Karpas-422 (cell line): Measurements from ENCODE around the gene OR10AD1. TPM values are rescaled to one million over a fixed set of nuclear protein-coding genes. Genes with fewer than 3 reads are reported as not detected.

Source experiments
- DNase-seq: peaks from one replicate; pipeline ENCODE4 v3.0.0-alpha.2; 2015
- H2AFZ ChIP-seq: fragments of 200-600 bp; sonication (generic); 2 replicates; pipeline ENCODE4 v1.6.1; 2014; ENCODE audit warnings: antibody characterized with exemption, low read length, mixed read lengths
- H3K27ac ChIP-seq: fragments of 200-600 bp; sonication (generic); 2 replicates; pipeline ENCODE4 v1.5.1; 2014; ENCODE audit warnings: mild to moderate bottlenecking, low read length, moderate library complexity
- H3K27me3 ChIP-seq: fragments of 200-600 bp; sonication (generic); 2 replicates; pipeline ENCODE4 v1.6.1; 2014; ENCODE audit warnings: low read length, mixed read lengths
- H3K36me3 ChIP-seq: fragments of 200-600 bp; sonication (generic); 2 replicates; pipeline ENCODE4 v1.6.1; 2014; ENCODE audit warnings: low read length, mixed read lengths; ENCODE audit not compliant: insufficient read depth
- H3K4me1 ChIP-seq: fragments of 200-600 bp; sonication (generic); 2 replicates; pipeline ENCODE4 v1.6.1; 2014; ENCODE audit warnings: mild to moderate bottlenecking, low read length, mixed read lengths
- H3K4me2 ChIP-seq: fragments of 200-600 bp; sonication (generic); 2 replicates; pipeline ENCODE4 v1.6.1; 2014; ENCODE audit warnings: low read length, low read depth, mild to moderate bottlenecking; ENCODE audit not compliant: poor library complexity, severe bottlenecking
- H3K4me3 ChIP-seq: fragments of 200-600 bp; sonication (generic); 2 replicates; pipeline ENCODE4 v1.5.1; 2014; ENCODE audit warnings: mild to moderate bottlenecking, antibody characterized with exemption, low read length, mixed read lengths
- H3K79me2 ChIP-seq: fragments of 200-600 bp; sonication (generic); 2 replicates; pipeline ENCODE4 v1.6.1; 2014; ENCODE audit warnings: mild to moderate bottlenecking, low read length, mixed read lengths
- H3K9ac ChIP-seq: fragments of 200-600 bp; sonication (generic); 2 replicates; pipeline ENCODE4 v1.6.0; 2014; ENCODE audit warnings: low read length
- H3K9me2 ChIP-seq: fragments of 200-600 bp; sonication (generic), shearing (Covaris generic); replicated peaks from 2 replicates; pipeline ENCODE4 v1.6.0; 2014; ENCODE audit warnings: mild to moderate bottlenecking, low read length, moderate library complexity; ENCODE audit not compliant: insufficient read depth
- H3K9me3 ChIP-seq: fragments of 300-700, 200-600 bp; sonication (generic); 2 replicates; pipeline ENCODE4 v1.6.1; 2014; ENCODE audit warnings: low read length, mixed read lengths
- H4K20me1 ChIP-seq: fragments of 200-600 bp; sonication (generic); 2 replicates; pipeline ENCODE4 v1.6.1; 2014; ENCODE audit warnings: mild to moderate bottlenecking, antibody characterized with exemption, low read length, low read depth; ENCODE audit not compliant: insufficient read depth
- total RNA-seq: library from RNA; depleted of rRNA; stranded (reverse); fragments of >200 nt; shearing (Covaris generic); gene quantifications from 2 replicates; pipeline ENCODE4 v1.2.3, GENCODE V29; 2014; ENCODE audit warnings: low replicate concordance

OR10AD1 gene
- total RNA-seq, 1 experiment from 2014 or later: not detected

GRCh38 chr12:48187916-48188695 is 15.0 kb downstream of the OR10AD1 start:
- Histone ChIP-seq H3K9me2 (no peaks in the 10 kb centered on the region), H3K4me3 (no peak overlapping the region), H2AFZ (no peak overlapping the region)

DNA sequence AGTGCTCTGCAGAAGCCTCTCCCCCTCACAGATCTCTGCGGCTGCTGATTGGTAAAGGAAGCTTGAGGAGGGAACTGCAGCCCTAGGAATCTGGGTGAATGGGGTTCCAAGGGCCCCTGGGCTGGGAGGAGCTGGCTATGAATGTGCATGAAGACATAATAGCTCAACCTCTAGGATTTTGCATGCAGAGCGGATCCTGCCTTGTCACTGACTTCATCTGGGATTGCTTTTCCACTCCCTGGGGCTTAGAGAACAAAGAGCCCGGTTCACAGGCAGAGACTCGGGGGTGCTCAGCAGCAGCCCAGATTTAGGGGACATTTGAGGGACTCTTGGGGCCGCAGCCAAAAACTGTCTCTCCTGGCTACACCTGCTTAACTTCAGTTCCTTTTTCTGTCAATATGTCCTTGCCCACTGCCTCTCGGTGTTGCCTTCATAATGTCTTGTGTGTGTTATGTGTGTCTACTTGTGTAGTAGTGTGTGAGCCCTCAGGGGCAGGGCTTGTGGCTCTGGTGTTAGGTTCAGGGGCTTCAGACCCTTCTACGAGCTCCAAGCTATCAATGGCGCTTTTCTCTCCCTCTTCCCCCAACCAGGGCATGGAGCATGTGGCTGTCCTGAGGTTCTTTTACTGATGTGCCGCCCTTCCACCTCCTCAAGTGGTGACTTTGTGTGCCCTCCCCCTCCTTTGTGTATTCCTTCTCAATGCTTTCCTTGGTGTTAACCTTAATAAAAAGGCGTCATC is 17.7 kb downstream of the OR10AD1 start:
- Histone ChIP-seq H2AFZ (peak overlapping the region; percentile 13; the same call in 1 of the 2 replicates), H3K36me3 (no peaks in the 10 kb centered on the region), H3K9ac (peak overlapping the region; percentile 42), H3K27me3 (no peaks in the 10 kb centered on the region), H3K4me2 (peak overlapping the region; percentile 60), H3K79me2 (no peaks in the 10 kb centered on the region), H3K4me1 (peaks cover 44% of the 10 kb centered on the region), H3K27ac (peak overlapping the region; percentile 66), H4K20me1 (no peaks in the 10 kb centered on the region), H3K9me3 (no peaks in the 10 kb centered on the region), H3K4me3 (peak overlapping the region; percentile 47; the same call in 1 of the 2 replicates), H3K9me2 (no peaks in the 10 kb centered on the region)
- DNase-seq: peak; percentile 82

More at GRCh38 chr12:48187916-48188695, 15.0 kb downstream of the OR10AD1 start:
- Histone ChIP-seq H3K79me2 (no peaks in the 10 kb centered on the region), H3K9me3 (no peaks in the 10 kb centered on the region), H3K36me3 (no peaks in the 10 kb centered on the region), H3K27me3 (no peaks in the 10 kb centered on the region), H3K27ac (no peak overlapping the region), H4K20me1 (no peaks in the 10 kb centered on the region), H3K9ac (no peak overlapping the region), H3K4me1 (peaks cover 34% of the 10 kb centered on the region), H3K4me2 (no peak overlapping the region)
- peak; percentile 37 for DNase-seq

DNA sequence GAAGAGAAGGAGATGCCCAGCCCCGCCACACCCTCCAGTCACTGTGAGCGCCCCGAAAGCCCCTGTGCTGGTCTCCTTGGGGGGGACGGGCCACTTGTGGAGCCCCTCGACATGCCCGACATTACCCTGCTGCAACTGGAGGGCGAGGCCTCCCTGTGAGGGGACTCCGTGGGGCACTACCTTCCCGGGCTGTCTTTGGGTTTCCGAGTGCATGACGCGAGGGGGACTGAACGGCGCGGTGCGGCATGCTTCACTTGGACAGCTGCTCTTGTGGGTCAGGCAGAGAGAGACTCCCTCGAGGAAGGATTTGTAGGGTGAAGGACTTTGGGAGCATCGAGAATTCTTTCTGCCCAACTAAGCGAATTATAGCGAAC is 18.6 kb downstream of the OR10AD1 start:
- DNase-seq: peak; percentile 30
- H3K4me1 ChIP-seq: peaks cover 44% of the 10 kb centered on the region
- peak overlapping the region; percentile 85; the same call in 1 of the 2 replicates for H3K4me3 ChIP-seq
- H3K9me3 ChIP-seq: no peaks in the 10 kb centered on the region
- H3K27ac ChIP-seq: peak overlapping the region; percentile 66
- no peaks in the 10 kb centered on the region for H4K20me1 ChIP-seq
- H3K36me3 ChIP-seq: no peaks in the 10 kb centered on the region
- H3K9ac ChIP-seq: peak overlapping the region; percentile 42
- no peak overlapping the region for H2AFZ ChIP-seq
- H3K4me2 ChIP-seq: peak overlapping the region; percentile 60
- no peaks in the 10 kb centered on the region for H3K9me2 ChIP-seq
- no peaks in the 10 kb centered on the region for H3K79me2 ChIP-seq
- H3K27me3 ChIP-seq: no peaks in the 10 kb centered on the region

DNA sequence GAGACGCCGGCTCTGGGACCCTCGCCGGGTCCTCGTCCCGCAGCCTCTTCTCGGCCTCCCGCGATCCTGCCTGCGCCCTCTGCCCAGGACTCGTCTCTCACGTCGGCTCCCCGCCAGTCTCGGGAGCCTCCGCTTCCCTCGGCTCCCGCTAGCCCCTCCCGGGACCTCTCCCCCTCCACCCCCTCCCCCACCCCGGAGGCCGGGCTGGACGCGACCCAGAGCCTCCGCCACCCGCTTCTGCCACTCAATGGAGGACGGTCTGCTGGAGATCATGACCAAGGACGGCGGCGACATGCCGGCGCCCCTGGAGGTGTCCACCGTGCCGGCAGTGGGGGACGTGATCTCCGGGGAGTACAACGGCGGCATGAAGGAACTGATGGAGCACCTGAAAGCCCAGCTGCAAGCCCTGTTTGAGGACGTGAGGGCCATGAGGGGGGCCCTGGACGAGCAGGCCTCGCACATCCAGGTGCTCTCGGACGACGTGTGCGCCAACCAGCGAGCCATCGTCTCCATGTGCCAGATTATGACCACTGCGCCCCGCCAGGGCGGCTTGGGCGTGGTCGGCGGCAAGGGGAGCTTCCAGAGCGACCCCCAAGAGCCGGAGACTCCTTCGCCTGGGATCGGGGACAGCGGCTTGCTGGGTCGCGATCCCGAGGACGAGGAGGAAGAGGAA is 19.1 kb downstream of the OR10AD1 start:
- Histone ChIP-seq H3K9me2 (no peaks in the 10 kb centered on the region), H3K79me2 (no peaks in the 10 kb centered on the region), H3K36me3 (no peaks in the 10 kb centered on the region), H3K27ac (no peak overlapping the region), H3K27me3 (no peaks in the 10 kb centered on the region), H3K9me3 (no peaks in the 10 kb centered on the region), H3K9ac (peak overlapping the region; percentile 76), H2AFZ (peak overlapping the region; percentile 97; the same call in 1 of the 2 replicates), H3K4me3 (peak overlapping the region; percentile 85), H3K4me2 (peak overlapping the region; percentile 84), H3K4me1 (peaks cover 40% of the 10 kb centered on the region), H4K20me1 (no peaks in the 10 kb centered on the region)
- no peak for DNase-seq

DNA sequence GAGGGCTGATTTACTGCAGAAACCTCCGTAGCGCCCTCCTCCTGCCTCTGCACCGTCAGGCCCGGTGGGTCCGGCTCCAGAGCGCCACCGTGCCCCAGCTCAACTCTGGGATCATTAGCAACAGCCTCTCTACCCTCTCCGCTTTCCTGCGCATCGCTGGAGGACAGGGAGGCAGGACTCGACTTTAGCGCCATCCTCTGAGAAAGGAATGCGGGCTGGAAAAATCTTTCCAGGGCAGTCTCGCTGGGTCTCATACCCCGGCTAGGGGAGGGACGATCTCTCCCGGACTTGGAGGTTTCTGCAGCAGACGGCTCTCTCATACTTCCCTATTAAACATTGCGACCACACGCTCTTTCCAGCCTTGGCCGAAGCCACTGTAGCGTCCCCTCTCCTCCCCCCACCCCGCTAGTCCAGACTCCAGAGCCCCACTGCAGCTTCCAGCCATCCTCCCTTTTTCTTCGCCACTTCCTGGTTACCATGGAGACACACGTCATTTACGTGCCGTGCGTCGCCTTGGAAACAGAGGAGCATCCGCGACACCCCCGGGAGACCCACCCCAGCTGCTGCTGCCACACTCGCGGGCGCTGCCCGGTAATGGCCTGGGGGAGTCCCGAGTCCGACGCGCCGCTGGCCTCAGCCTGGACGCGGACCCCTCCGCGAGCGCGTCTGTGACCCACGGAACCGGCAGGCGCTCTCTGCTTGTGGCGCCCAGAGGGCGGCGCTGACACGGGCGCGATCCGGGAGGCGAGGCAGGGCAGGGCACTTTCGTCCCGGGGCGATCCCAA is 19.8 kb downstream of the OR10AD1 start, which contains the start of gene CCDC184:
Gene CCDC184 (plus strand): TSS at position 554 of the 785 bp plus-strand sequence. CDS start 479 bp downstream, outside the sequence.
- Histone ChIP-seq H3K9ac (peak within 1 kb of the TSS; percentile 76), H3K27ac (no peak within 1 kb of the TSS)
- DNase-seq: peak; percentile 94

DNA sequence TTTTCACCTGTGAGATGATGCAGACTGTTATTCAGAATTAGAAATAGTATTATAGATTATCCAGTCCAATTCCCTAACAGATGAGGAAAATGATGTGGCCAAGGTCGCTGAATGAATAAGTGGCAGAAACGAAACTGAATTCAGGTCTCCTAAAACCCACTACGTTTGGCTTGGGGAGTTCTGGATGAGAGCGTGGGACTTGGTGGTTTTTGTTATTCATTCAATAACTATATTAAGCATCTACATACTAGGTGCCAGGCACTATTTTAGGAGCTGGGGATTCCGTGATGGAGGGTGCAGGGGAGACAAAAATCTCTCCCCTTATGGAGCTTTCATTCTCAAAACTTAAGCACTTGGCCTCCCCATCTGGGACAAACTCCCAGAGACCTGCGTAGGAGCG is 20.5 kb downstream of the OR10AD1 start:
- no peaks in the 10 kb centered on the region for H3K27me3 ChIP-seq
- no peaks in the 10 kb centered on the region for H3K9me2 ChIP-seq
- H3K9ac ChIP-seq: peak overlapping the region; percentile 76
- no peak for DNase-seq
- H3K4me2 ChIP-seq: peak overlapping the region; percentile 84
- H2AFZ ChIP-seq: peak overlapping the region; percentile 97; the same call in 1 of the 2 replicates
- no peaks in the 10 kb centered on the region for H4K20me1 ChIP-seq
- peak overlapping the region; percentile 85 for H3K4me3 ChIP-seq
- no peaks in the 10 kb centered on the region for H3K36me3 ChIP-seq
- H3K79me2 ChIP-seq: no peaks in the 10 kb centered on the region
- peaks cover 40% of the 10 kb centered on the region for H3K4me1 ChIP-seq
- no peak overlapping the region for H3K27ac ChIP-seq
- H3K9me3 ChIP-seq: no peaks in the 10 kb centered on the region

More for the DNA sequence above, 19.8 kb downstream of the OR10AD1 start, which contains the start of gene CCDC184:
- Histone ChIP-seq H3K27me3 (no peaks in the 10 kb centered on the region), H3K79me2 (no peaks in the 10 kb centered on the region), H3K4me3 (peak within 1 kb of the TSS; percentile 85), H2AFZ (peak within 1 kb of the TSS; percentile 97), H3K4me1 (peaks cover 40% of the 10 kb centered on the region), H4K20me1 (no peaks in the 10 kb centered on the region), H3K9me3 (no peaks in the 10 kb centered on the region), H3K4me2 (peak within 1 kb of the TSS; percentile 84), H3K9me2 (no peaks in the 10 kb centered on the region), H3K36me3 (no peaks in the 10 kb centered on the region)

DNA sequence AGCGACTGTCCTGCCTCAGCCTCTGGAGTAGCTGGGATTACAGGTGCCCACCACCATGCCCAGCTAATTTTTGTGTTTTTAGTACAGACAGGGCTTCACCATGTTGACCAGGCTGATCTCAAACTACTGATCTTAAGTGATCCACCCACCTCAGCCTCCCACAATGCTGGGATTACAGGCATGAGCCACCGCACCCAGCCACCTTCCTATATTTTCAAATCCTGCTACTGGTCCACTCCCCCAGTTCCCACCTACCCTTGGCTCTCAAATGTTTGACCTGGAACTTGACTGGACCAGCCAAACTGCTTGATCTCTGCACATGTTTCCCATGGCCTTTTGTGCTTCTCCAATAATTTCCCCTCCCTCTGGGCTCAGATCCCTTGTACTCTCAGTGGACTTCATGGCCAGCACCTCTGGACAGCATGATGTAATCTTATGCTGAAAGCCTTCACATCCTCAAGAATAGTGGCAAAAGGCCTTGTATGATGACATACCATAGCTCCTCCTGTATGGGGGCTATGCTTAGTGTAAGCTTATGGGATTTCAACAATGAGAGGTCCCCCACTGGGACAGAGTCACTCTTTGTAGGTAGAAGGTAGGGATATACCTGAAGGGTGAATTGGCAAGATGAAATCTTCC is 22.1 kb downstream of the OR10AD1 start:
- H3K4me3 ChIP-seq: no peak overlapping the region
- H3K27ac ChIP-seq: no peak overlapping the region
- H3K4me2 ChIP-seq: no peak overlapping the region
- H3K9ac ChIP-seq: no peak overlapping the region
- no peaks in the 10 kb centered on the region for H4K20me1 ChIP-seq
- H2AFZ ChIP-seq: no peak overlapping the region
- no peaks in the 10 kb centered on the region for H3K9me2 ChIP-seq
- no peak for DNase-seq
- H3K4me1 ChIP-seq: peaks cover 37% of the 10 kb centered on the region
- no peaks in the 10 kb centered on the region for H3K79me2 ChIP-seq
- no peaks in the 10 kb centered on the region for H3K27me3 ChIP-seq
- no peaks in the 10 kb centered on the region for H3K9me3 ChIP-seq
- no peaks in the 10 kb centered on the region for H3K36me3 ChIP-seq
